GM23338 (cell line): ENCODE results near the gene HPGD.

Experiments
- CREB1 ChIP-seq: fragments of 250-450 bp; sonication (Bioruptor Pico); IDR thresholded peaks from 2 replicates; pipeline ENCODE4 v1.5.0; 2020; ENCODE audit warnings: low read depth, mild to moderate bottlenecking, moderate library complexity
- CTCF ChIP-seq, 2 experiments: fragments of 200-600 bp in 1 of 2; sonication (generic) in 1 of 2; conservative IDR thresholded peaks; 2 replicates each; pipeline versions ENCODE4 v1.5.1 to v1.6.1; 2016 to 2017; ENCODE audit warnings: antibody characterized with exemption in 2 of 2, low read depth in 2 of 2, mild to moderate bottlenecking in 2 of 2, moderate library complexity in 1 of 2
- ETS1 ChIP-seq: IDR thresholded peaks from 2 replicates; pipeline ENCODE4 v1.6.1; 2016; ENCODE audit warnings: antibody characterized with exemption
- EZH2 ChIP-seq: fragments of 200-600 bp; sonication (generic); IDR thresholded peaks from one replicate; pipeline ENCODE4 v1.8.0; 2017; ENCODE audit warnings: antibody characterized with exemption, mild to moderate bottlenecking, low read depth; ENCODE audit not compliant: unreplicated experiment
- EZH2phosphoT487 ChIP-seq: fragments of 200-600 bp; sonication (generic); IDR thresholded peaks from one replicate; pipeline ENCODE4 v1.8.1; 2018; ENCODE audit warnings: antibody characterized with exemption; ENCODE audit not compliant: unreplicated experiment
- POLR2AphosphoS5 ChIP-seq: IDR thresholded peaks from 2 replicates; pipeline ENCODE4 v1.6.1; 2016; ENCODE audit warnings: antibody characterized with exemption, low read depth
- REST ChIP-seq: IDR thresholded peaks from one replicate; pipeline ENCODE4 v1.6.1; 2018; ENCODE audit warnings: antibody characterized with exemption; ENCODE audit not compliant: unreplicated experiment
- ZNF331 ChIP-seq: fragments of 250-450 bp; sonication (Bioruptor Pico); IDR thresholded peaks from 2 replicates; pipeline ENCODE4 v1.5.0; 2020; ENCODE audit warnings: low read depth, mild to moderate bottlenecking, moderate library complexity
- ZNF462 ChIP-seq: fragments of 250-450 bp; sonication (Bioruptor Pico); IDR thresholded peaks from 2 replicates; pipeline ENCODE4 v1.5.0; 2020; ENCODE audit warnings: mild to moderate bottlenecking, moderate library complexity

- TF ChIP-seq EZH2, result no peak
- TF ChIP-seq CTCF (conservative IDR thresholded peaks at IDR 0.05; ENCODE audit: low read depth in 2 of 2), result no peak
- no peak for TF ChIP-seq EZH2phosphoT487
- no peak for TF ChIP-seq REST
- no peak for TF ChIP-seq ZNF462
- TF ChIP-seq POLR2AphosphoS5, result no peak
- no peak for TF ChIP-seq ZNF331 (CRISPR knock-in tag)
- TF ChIP-seq ETS1, result no peak
- no peak for TF ChIP-seq CREB1 (CRISPR knock-in tag)
Measured at GRCh38 chr4:174483792-174484191, 38.5 kb downstream of the HPGD start.
